ENCODE data around the gene SRCAP.

The SRCAP gene

DNA sequence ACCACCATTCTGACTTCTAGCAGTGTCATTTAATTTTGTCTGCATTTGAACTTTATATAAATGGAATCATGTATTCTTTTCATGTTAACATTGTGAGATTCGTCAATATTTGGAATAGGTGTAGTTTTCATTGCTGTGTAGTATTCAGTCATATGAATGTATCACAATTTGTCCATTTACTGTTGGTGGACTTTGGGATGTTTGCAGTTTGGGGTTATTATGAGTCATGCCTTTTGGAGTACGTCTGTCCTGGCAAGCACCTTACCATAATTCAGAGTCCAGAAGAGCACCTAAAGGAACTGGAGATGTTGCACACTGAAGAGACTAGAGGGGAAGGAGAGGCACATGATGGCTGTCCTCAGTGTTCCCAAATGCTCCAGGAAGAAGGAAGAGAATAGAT lies 46.1 kb downstream of the SRCAP start:
- no peak overlapping the region for H3K9ac ChIP-seq (ENCODE audit: low read depth, low read length)
- no peaks in the 10 kb centered on the region for H3K27me3 ChIP-seq (ENCODE audit: insufficient read depth, low read length)
- H3K4me3 ChIP-seq (ENCODE audit: low read length) = no peak overlapping the region
- peaks cover 9% of the 10 kb centered on the region; the same call in 1 of the 2 replicates for H3K4me1 ChIP-seq (ENCODE audit: insufficient read depth, low read length)
- H3K9me3 ChIP-seq (ENCODE audit: insufficient read depth, low read depth, low read length) = no peaks in the 10 kb centered on the region
- H3K36me3 ChIP-seq (ENCODE audit: insufficient read depth, low read depth, low read length) = peaks cover 34% of the 10 kb centered on the region
- H3K27ac ChIP-seq (ENCODE audit: low read length) = no peak overlapping the region

DNA sequence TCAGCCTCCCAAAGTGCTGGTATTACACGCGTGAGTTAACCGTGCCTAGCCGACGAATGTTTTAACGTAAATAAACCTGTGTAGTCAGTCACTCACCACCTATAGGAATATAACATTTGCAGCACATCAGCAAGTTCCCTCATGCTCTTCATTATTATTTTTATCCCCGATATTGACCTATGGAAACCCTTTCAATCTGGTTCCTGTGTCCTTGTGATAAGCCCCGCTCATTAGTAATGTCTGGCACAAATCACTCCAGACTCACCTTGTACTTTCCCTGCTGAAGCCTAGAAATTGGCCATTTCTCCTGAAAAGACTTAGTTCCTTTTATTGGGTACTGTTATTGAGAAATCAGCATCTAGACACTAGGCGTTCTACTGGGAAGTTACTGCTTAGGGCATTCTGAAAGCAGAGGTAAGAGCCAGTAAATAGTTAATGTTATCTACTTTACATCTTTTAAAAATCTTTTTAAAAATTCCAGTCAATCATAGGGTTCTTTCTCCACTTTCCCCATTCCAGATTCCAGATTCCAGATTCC lies 47.7 kb downstream of the SRCAP start:
- Histone ChIP-seq H3K4me3 (ENCODE audit: low read length) (no peak overlapping the region), H3K9ac (ENCODE audit: low read depth, low read length) (no peak overlapping the region), H3K27me3 (ENCODE audit: insufficient read depth, low read length) (no peaks in the 10 kb centered on the region), H3K4me1 (ENCODE audit: insufficient read depth, low read length) (peaks cover 3% of the 10 kb centered on the region; the same call in 1 of the 2 replicates), H3K27ac (ENCODE audit: low read length) (no peak overlapping the region), H3K9me3 (ENCODE audit: insufficient read depth, low read depth, low read length) (no peaks in the 10 kb centered on the region), H3K36me3 (ENCODE audit: insufficient read depth, low read depth, low read length) (peaks cover 42% of the 10 kb centered on the region)

DNA sequence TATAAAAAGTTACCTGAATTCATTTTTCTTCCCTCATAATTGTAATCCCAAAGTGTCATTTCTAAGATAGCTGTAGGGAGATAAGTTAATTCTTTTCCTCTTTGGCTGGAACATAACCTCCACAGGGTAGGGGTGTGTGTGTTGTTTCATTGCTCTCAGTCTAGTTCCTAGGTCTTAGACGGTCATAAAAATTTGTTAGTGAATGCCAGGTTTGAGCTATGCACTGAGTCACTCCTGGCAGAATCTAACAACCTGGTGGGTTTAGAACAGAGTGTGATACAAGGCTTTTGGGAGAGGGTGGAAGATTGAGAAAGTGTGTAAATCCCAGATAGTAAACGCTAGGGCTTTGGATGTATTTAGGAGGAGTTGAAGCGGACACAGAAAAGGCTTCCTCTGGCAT lies 48.4 kb downstream of the SRCAP start:
- peak overlapping the region; percentile 36 for H3K27ac ChIP-seq (ENCODE audit: low read length)
- peak overlapping the region; percentile 71; the same call in 1 of the 2 replicates for H3K4me3 ChIP-seq (ENCODE audit: low read length)
- peaks cover 3% of the 10 kb centered on the region; the same call in 1 of the 2 replicates for H3K4me1 ChIP-seq (ENCODE audit: insufficient read depth, low read length)
- H3K27me3 ChIP-seq (ENCODE audit: insufficient read depth, low read length) = no peaks in the 10 kb centered on the region
- no peaks in the 10 kb centered on the region for H3K9me3 ChIP-seq (ENCODE audit: insufficient read depth, low read depth, low read length)
- H3K9ac ChIP-seq (ENCODE audit: low read depth, low read length) = peak overlapping the region; percentile 87; the same call in 1 of the 2 replicates
- H3K36me3 ChIP-seq (ENCODE audit: insufficient read depth, low read depth, low read length) = peaks cover 39% of the 10 kb centered on the region

DNA sequence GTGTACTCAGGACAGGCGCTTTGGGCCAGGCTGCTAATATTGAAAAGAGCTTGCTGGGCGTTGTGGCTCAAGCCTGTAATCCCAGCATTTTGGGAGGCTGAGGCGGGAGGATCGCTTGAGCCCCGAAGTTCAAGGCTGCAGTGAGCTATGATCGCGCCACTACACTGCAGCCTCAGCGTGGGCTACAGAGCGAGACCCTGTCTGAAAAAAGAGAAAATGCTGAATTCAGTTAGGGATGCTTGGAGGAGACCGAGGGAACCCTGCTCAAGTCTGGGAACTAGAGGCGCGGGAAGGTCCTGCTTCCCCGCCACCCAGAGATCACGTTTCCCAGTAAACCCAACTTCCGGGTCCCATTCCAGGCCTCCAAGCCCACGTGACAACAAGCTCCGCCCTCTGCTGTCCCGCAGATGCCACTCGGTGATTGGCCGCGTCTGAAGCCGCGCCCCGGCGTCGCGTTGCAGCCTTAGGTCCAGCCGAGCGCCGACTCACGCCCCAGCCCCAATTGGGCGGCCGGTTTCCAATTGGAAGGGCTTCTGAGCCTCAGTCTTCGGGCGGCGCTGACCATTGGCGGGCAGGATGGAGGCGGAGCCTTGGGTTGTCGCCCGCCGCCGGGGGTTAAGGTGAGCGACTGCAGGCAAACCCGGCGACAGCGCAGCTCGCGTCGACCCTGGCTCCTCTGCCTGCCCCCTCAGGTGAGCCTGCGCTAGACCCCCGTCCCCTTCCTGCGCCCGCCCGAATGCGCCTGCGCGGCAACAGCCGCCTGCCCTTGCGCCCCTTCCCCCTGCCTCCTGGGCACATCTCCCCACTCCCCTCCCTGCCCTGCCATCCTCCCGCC lies 49.0 kb downstream of the SRCAP start, which contains the start of gene PHKG2:
TSS of gene PHKG2 (plus strand) at position 627 of the 835 bp plus-strand sequence. CDS start 396 bp downstream, outside the sequence.
- Histone ChIP-seq H3K4me1 (ENCODE audit: insufficient read depth, low read length) (peaks cover 3% of the 10 kb centered on the region; the same call in 1 of the 2 replicates), H3K27me3 (ENCODE audit: insufficient read depth, low read length) (no peaks in the 10 kb centered on the region), H3K9me3 (ENCODE audit: insufficient read depth, low read depth, low read length) (no peaks in the 10 kb centered on the region), H3K36me3 (ENCODE audit: insufficient read depth, low read depth, low read length) (peaks cover 43% of the 10 kb centered on the region), H3K27ac (ENCODE audit: low read length) (peak within 1 kb of the TSS; percentile 36), H3K9ac (ENCODE audit: low read depth, low read length) (peak within 1 kb of the TSS; percentile 87; the same call in 1 of the 2 replicates), H3K4me3 (ENCODE audit: low read length) (peak within 1 kb of the TSS; percentile 72)

DNA sequence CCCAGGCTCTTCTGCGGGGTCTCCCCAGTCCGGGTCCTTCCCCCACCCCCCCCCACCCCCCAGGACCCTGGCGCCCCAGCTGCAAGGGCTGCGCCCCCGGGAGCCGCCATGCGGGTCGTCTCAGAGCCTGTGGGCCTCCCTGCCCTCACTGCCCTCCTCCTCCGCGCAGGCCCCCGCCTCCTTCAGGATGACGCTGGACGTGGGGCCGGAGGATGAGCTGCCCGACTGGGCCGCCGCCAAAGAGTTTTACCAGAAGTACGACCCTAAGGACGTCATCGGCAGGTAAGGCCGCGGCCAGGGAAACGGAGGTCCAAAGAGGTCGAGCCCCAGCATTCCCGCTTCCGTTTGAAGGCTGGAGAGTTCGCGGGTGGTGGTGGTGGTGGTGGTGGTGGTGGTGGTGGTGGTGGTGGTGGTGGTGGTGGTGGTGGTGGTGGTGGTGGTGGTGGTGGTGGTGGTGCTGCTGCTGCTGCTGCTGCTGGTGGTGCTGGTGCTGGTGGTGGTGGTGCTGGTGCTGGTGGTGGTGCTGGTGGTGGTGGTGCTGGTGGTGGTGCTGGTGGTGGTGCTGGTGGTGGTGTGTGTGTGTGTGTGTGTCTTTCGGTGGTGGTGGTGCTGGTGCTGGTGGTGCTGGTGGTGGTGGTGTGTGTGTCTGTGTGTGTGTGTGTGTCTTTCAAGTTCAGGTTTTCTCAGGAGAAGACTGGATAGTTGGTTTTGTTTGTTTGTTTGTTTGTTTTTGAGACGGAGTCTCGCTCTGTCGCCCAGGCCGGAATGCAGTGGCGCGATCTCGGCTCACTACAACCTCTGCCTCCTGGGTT lies 49.9 kb downstream of the SRCAP start:
- Histone ChIP-seq H3K36me3 (ENCODE audit: insufficient read depth, low read depth, low read length) (peaks cover 45% of the 10 kb centered on the region), H3K9me3 (ENCODE audit: insufficient read depth, low read depth, low read length) (no peaks in the 10 kb centered on the region), H3K4me3 (ENCODE audit: low read length) (peak overlapping the region; percentile 72), H3K4me1 (ENCODE audit: insufficient read depth, low read length) (peaks cover 3% of the 10 kb centered on the region; the same call in 1 of the 2 replicates), H3K27ac (ENCODE audit: low read length) (no peak overlapping the region), H3K9ac (ENCODE audit: low read depth, low read length) (peak overlapping the region; percentile 58; the same call in 1 of the 2 replicates), H3K27me3 (ENCODE audit: insufficient read depth, low read length) (no peaks in the 10 kb centered on the region)

DNA sequence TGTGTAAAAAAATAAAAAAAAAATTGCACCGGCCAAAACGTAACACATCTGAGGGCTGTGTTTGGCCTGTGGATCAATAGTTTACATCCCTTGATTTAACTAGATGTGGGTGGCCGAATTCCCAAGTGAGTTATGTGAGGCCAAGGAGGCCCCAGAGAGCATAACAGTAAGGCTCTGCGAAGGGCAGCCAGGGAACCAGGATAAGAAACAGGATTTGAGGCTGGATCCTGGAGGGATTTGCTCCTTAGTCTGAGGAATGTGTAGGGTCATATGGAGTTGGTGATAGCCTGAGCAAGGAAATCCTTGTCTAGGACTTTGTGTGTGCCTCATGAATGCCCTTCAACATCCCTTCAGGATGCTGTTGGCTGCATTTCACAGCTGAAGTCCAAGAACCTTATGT lies 51.2 kb downstream of the SRCAP start:
- Histone ChIP-seq H3K9me3 (ENCODE audit: insufficient read depth, low read depth, low read length) (no peaks in the 10 kb centered on the region), H3K27me3 (ENCODE audit: insufficient read depth, low read length) (no peaks in the 10 kb centered on the region), H3K4me1 (ENCODE audit: insufficient read depth, low read length) (peaks cover 3% of the 10 kb centered on the region; the same call in 1 of the 2 replicates), H3K4me3 (ENCODE audit: low read length) (no peak overlapping the region), H3K36me3 (ENCODE audit: insufficient read depth, low read depth, low read length) (peaks cover 45% of the 10 kb centered on the region), H3K27ac (ENCODE audit: low read length) (no peak overlapping the region), H3K9ac (ENCODE audit: low read depth, low read length) (no peak overlapping the region)

DNA sequence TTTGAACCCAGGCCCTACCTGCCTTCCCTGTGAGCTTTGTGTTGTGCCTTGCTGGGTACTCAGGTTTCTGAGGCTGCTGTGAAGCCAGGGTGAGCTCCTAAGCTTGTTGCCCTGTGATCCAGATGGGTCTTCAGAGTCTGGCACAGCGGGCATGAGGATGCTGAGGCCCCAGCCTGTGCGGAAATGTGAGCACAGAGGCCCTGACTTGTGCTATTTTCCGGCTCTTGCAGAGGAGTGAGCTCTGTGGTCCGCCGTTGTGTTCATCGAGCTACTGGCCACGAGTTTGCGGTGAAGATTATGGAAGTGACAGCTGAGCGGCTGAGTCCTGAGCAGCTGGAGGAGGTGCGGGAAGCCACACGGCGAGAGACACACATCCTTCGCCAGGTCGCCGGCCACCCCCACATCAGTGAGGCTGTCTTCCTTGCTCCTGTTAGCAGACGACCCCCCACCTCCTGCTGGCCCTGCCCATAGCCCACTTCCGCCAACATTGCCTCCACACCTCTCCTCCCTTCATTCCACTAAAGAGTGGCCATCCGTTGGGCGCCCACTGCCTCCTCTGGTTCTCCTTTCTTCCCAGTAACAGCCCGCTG lies 52.0 kb downstream of the SRCAP start:
- H3K27ac ChIP-seq (ENCODE audit: low read length) = no peak overlapping the region
- no peaks in the 10 kb centered on the region for H3K27me3 ChIP-seq (ENCODE audit: insufficient read depth, low read length)
- no peaks in the 10 kb centered on the region for H3K9me3 ChIP-seq (ENCODE audit: insufficient read depth, low read depth, low read length)
- H3K9ac ChIP-seq (ENCODE audit: low read depth, low read length) = no peak overlapping the region
- peaks cover 44% of the 10 kb centered on the region for H3K36me3 ChIP-seq (ENCODE audit: insufficient read depth, low read depth, low read length)
- H3K4me1 ChIP-seq (ENCODE audit: insufficient read depth, low read length) = peaks cover 3% of the 10 kb centered on the region; the same call in 1 of the 2 replicates
- H3K4me3 ChIP-seq (ENCODE audit: low read length) = no peak overlapping the region

DNA sequence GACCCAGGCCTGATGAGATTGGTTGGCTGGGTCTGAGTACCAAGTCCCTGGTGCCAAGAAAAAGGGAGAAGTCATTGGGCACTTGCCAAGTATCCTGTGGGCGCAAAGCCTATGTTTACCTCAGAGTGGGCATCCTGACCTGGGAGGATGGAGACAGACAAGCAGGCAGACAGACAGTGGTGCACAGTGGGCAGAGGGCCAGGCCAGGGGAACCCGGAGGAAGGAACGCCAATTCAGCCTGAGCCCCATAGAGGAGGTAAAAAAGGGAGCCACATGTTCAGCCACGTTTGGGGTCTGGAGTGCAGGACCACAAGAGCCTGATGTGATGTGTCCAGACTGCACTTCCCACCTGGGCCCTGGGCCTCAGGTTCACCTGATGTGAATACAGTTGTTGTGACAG lies 54.6 kb downstream of the SRCAP start:
- Histone ChIP-seq H3K9me3 (ENCODE audit: insufficient read depth, low read depth, low read length) (no peaks in the 10 kb centered on the region), H3K4me1 (ENCODE audit: insufficient read depth, low read length) (peaks cover 3% of the 10 kb centered on the region; the same call in 1 of the 2 replicates), H3K4me3 (ENCODE audit: low read length) (no peak overlapping the region), H3K9ac (ENCODE audit: low read depth, low read length) (no peak overlapping the region), H3K27me3 (ENCODE audit: insufficient read depth, low read length) (no peaks in the 10 kb centered on the region), H3K36me3 (ENCODE audit: insufficient read depth, low read depth, low read length) (peaks cover 62% of the 10 kb centered on the region), H3K27ac (ENCODE audit: low read length) (no peak overlapping the region)

DNA sequence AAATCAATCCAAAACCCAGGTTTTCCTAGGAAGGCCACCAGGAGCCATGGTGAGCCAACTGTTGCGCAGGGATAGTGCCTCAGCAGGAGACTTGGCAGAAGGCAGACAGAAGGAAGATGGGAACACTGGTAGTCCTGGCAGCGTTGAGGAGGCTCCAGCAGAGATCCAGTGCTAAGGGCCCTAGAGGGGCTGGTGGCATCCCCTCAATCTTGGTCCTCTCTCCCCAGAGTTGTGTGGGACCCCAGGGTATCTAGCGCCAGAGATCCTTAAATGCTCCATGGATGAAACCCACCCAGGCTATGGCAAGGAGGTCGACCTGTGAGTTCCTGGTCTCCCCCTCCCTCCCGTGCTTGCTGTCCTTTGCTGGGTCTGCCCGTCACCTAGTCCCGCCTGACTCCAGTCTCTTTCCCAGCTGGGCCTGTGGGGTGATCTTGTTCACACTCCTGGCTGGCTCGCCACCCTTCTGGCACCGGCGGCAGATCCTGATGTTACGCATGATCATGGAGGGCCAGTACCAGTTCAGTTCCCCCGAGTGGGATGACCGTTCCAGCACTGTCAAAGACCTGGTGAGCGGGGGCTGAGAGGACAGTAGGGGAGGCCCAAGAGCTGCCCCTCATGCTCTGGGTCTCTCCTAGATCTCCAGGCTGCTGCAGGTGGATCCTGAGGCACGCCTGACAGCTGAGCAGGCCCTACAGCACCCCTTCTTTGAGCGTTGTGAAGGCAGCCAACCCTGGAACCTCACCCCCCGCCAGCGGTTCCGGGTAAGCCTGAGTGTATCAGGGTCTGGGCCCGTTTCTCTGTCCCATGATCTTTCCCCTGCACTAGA lies 57.2 kb downstream of the SRCAP start:
- peaks cover 55% of the 10 kb centered on the region for H3K36me3 ChIP-seq (ENCODE audit: insufficient read depth, low read depth, low read length)
- no peak overlapping the region for H3K27ac ChIP-seq (ENCODE audit: low read length)
- H3K9me3 ChIP-seq (ENCODE audit: insufficient read depth, low read depth, low read length) = no peaks in the 10 kb centered on the region

DNA sequence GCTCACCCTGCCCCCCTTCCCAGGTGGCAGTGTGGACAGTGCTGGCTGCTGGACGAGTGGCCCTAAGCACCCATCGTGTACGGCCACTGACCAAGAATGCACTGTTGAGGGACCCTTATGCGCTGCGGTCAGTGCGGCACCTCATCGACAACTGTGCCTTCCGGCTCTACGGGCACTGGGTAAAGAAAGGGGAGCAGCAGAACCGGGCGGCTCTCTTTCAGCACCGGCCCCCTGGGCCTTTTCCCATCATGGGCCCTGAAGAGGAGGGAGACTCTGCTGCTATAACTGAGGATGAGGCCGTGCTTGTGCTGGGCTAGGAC lies 57.8 kb downstream of the SRCAP start:
- Histone ChIP-seq H3K4me3 (ENCODE audit: low read length) (no peak overlapping the region), H3K27me3 (ENCODE audit: insufficient read depth, low read length) (no peaks in the 10 kb centered on the region), H3K9me3 (ENCODE audit: insufficient read depth, low read depth, low read length) (no peaks in the 10 kb centered on the region), H3K27ac (ENCODE audit: low read length) (no peak overlapping the region), H3K4me1 (ENCODE audit: insufficient read depth, low read length) (no peaks in the 10 kb centered on the region), H3K9ac (ENCODE audit: low read depth, low read length) (no peak overlapping the region), H3K36me3 (ENCODE audit: insufficient read depth, low read depth, low read length) (peaks cover 50% of the 10 kb centered on the region)

More for the DNA sequence above, 57.2 kb downstream of the SRCAP start:
- Histone ChIP-seq H3K4me3 (ENCODE audit: low read length) (no peak overlapping the region), H3K27me3 (ENCODE audit: insufficient read depth, low read length) (no peaks in the 10 kb centered on the region), H3K9ac (ENCODE audit: low read depth, low read length) (no peak overlapping the region), H3K4me1 (ENCODE audit: insufficient read depth, low read length) (no peaks in the 10 kb centered on the region)
